K562 (cell line): ENCODE measurements around the gene PURA. TPM values are rescaled to one million over a fixed set of nuclear protein-coding genes. Genes with fewer than 3 reads are reported as not detected.

Source experiments
- ATAC-seq: fragments of 200-7000 bp; cut with Tn5 transposase; 3 replicates; pipeline ENCODE4 v1.9.1; 2020; ENCODE audit warnings: moderate library complexity
- BruUV-seq: library from RNA; stranded (reverse); fragments of 400-500 nt; replicated peaks from 2 replicates; lab custom pipeline; 2021; lab: Mats Ljungman, UMichigan
- CTCF ChIA-PET: fragments of 300-600 bp; formaldehyde crosslinking; extraction: SDS; loops from one replicate; lab custom pipeline; 2021; ENCODE audit warnings: low intra/inter-chr PET ratio; lab: Yijun Ruan, JAX
- POLR2A ChIA-PET: fragments of 300-600, 350-650 bp; sonication (Branson Sonifier 250); formaldehyde crosslinking; extraction: SDS; loops from one replicate; lab custom pipeline; 2021; ENCODE audit warnings: antibody characterized with exemption, inconsistent platforms; lab: Yijun Ruan, JAX
- DNase-seq, 4 experiments: peaks; one replicate each; pipeline versions ENCODE4 v3.0.0 to v3.0.0-alpha.2; 2011 to 2018; ENCODE audit warnings: low spot score in 3 of 4, mixed read lengths in 3 of 4; ENCODE audit errors: extremely low read depth in 1 of 4
- FAIRE-seq: peaks from 2 replicates; lab custom pipeline; 2011; peaks lifted over from hg19 to GRCh38; lab: Jason Lieb, UNC
- H2AFZ ChIP-seq: 2 replicates; pipeline ENCODE4 v1.6.0; 2011; ENCODE audit warnings: low read depth, low read length, control low read depth, inconsistent platforms
- H3K27ac ChIP-seq: fragments of 200-600 bp; 3 replicates; pipeline ENCODE4 v1.8.0; 2011; ENCODE audit warnings: low read depth, mild to moderate bottlenecking, control low read depth, inconsistent platforms, low read length, moderate library complexity, mixed read lengths; ENCODE audit errors: extremely low read depth
- H3K27me3 ChIP-seq, 2 experiments: fragments of 300-600 bp in 1 of 2; 2 replicates in 1 of 2; 3 replicates in 1 of 2; pipeline versions ENCODE4 v1.6.0 to v1.8.0; 2011; ENCODE audit warnings: inconsistent platforms in 2 of 2, low read length in 2 of 2, mild to moderate bottlenecking in 1 of 2, mixed read lengths in 1 of 2, moderate library complexity in 1 of 2; ENCODE audit not compliant: control insufficient read depth in 2 of 2, insufficient read depth in 2 of 2
- H3K36me3 ChIP-seq: fragments of 300-600 bp; 3 replicates; pipeline ENCODE4 v1.8.0; 2011; ENCODE audit warnings: mild to moderate bottlenecking, low read length, inconsistent platforms; ENCODE audit not compliant: control insufficient read depth, insufficient read depth
- H3K4me1 ChIP-seq, 2 experiments: fragments of 200-600 bp in 1 of 2; replicated peaks in 1 of 2; 2 replicates in 1 of 2; 3 replicates in 1 of 2; pipeline versions ENCODE4 v1.5.1 to v1.8.0; 2011; ENCODE audit warnings: inconsistent platforms in 2 of 2, low read length in 2 of 2, mild to moderate bottlenecking in 1 of 2, mixed read lengths in 1 of 2, moderate library complexity in 1 of 2; ENCODE audit not compliant: control insufficient read depth in 2 of 2, insufficient read depth in 2 of 2
- H3K4me2 ChIP-seq: 2 replicates; pipeline ENCODE4 v1.6.1; 2011; ENCODE audit warnings: low read length, control low read depth, inconsistent platforms, mixed read lengths; ENCODE audit not compliant: insufficient read depth
- H3K4me3 ChIP-seq: fragments of 200-600 bp; sonication (generic), shearing (Covaris generic); 2 replicates; pipeline ENCODE4 v1.5.1; 2016; ENCODE audit warnings: control low read depth, inconsistent platforms
- H3K79me2 ChIP-seq: fragments of 200-600 bp; 3 replicates; pipeline ENCODE4 v1.8.0; 2011; ENCODE audit warnings: low read length, inconsistent platforms; ENCODE audit not compliant: control insufficient read depth, insufficient read depth
- H3K9ac ChIP-seq, 2 experiments: 2 replicates each; pipeline versions ENCODE4 v1.6.0 to v1.6.1; 2011; ENCODE audit warnings: low read depth in 2 of 2, low read length in 2 of 2, control low read depth in 1 of 2, inconsistent platforms in 1 of 2, mild to moderate bottlenecking in 1 of 2, mixed read lengths in 1 of 2; ENCODE audit not compliant: insufficient read depth in 1 of 2
- H3K9me1 ChIP-seq: one replicate; pipeline ENCODE4 v1.6.0; 2011; ENCODE audit warnings: inconsistent platforms, mild to moderate bottlenecking, low read length, moderate library complexity; ENCODE audit not compliant: control insufficient read depth, insufficient read depth
- H3K9me3 ChIP-seq: replicated peaks from 2 replicates; pipeline ENCODE4 v1.5.1; 2011; ENCODE audit warnings: low read depth, low read length, inconsistent platforms; ENCODE audit not compliant: control insufficient read depth, insufficient read depth
- H4K20me1 ChIP-seq: replicated peaks from 2 replicates; pipeline ENCODE4 v1.6.1; 2011; ENCODE audit warnings: low read length, inconsistent platforms, mixed read lengths; ENCODE audit not compliant: control insufficient read depth, insufficient read depth
- CC2D1A ChIP-seq: fragments of 450-650 bp; IDR thresholded peaks from 2 replicates; pipeline ENCODE4 v1.6.1; 2017; ENCODE audit warnings: mild to moderate bottlenecking
- MECOM ChIP-seq: fragments of 250-450 bp; sonication (Bioruptor Pico); IDR thresholded peaks from 2 replicates; pipeline ENCODE4 v1.8.0; 2022; ENCODE audit warnings: inconsistent platforms
- MTA3 ChIP-seq: fragments of 450-650 bp; formaldehyde crosslinking; IDR thresholded peaks from 2 replicates; pipeline ENCODE4 v1.6.1; 2017; ENCODE audit warnings: mild to moderate bottlenecking, borderline replicate concordance
- WGBS: fragments of 100-300 bp; shearing (Covaris generic); methylation state at CpG from one replicate; pipeline ENCODE4 v1.1.6; 2016; ENCODE audit warnings: low coverage, mixed read lengths; ENCODE audit not compliant: insufficient coverage; ENCODE audit errors: missing lambda C conversion rate; 5-methylcytosine and 5-hydroxymethylcytosine counted together
- in situ Hi-C: fragments of 300-500 bp; cut with MboI; formaldehyde crosslinking; loops from 4 replicates; pipeline ENCODE4 v1.15.0; 2018; ENCODE audit warnings: inconsistent platforms, mixed read lengths
- intact Hi-C: fragments of 100-400 bp; cut with micrococcal nuclease; formaldehyde crosslinking; loops from 2 replicates; pipeline ENCODE4 v1.14.2; 2022
- polyA plus RNA-seq, 8 experiments: library from polyadenylated mRNA; depleted of rRNA in 4 of 8; stranded (reverse) in 5 of 8; unstranded in 3 of 8; fragments of >200 nt; fragmentation: Nextera tagmentation in 2 of 8; fragmentation: Illumina TruSeq in 1 of 8; extraction: Ambion mirVana in 2 of 8; extraction: Trizol in 1 of 8; gene quantifications; 2 replicates each; pipeline versions ENCODE4 v1.2.1 to v1.2.3, GENCODE V29; 2011 to 2014; ENCODE audit warnings: inconsistent platforms in 1 of 8, missing spikeins in 1 of 8
- total RNA-seq, 7 experiments: library from RNA; depleted of rRNA in 6 of 7; stranded (reverse); fragments of >200 nt in 6 of 7; fragmentation: Illumina TruSeq in 2 of 7; extraction: Trizol in 2 of 7; gene quantifications; 2 replicates each; pipeline versions ENCODE4 v1.2.1 to v1.2.3, GENCODE V29; 2011 to 2021; ENCODE audit warnings: low replicate concordance in 1 of 7
- TF ChIP-seq, protein P1 (sequence below), 3 experiments: IDR thresholded peaks in 2 of 3; conservative IDR thresholded peaks in 1 of 3; 2 replicates each; pipeline ENCODE4 v1.5.1; 2011 to 2012; ENCODE audit warnings: low read length in 3 of 3, mild to moderate bottlenecking in 3 of 3, control low read depth in 2 of 3, improper control_type of control experiment in 1 of 3, inconsistent platforms in 1 of 3, low read depth in 1 of 3, mixed read lengths in 1 of 3, moderate library complexity in 1 of 3; ENCODE audit not compliant: insufficient read depth in 2 of 3

PURA gene
- total and polyA plus RNA-seq, 9 of the 15 experiments (the other 6 are each of a cell fraction or from before 2014, with no cell fraction given): 3.2 to 11.1 (median 5.4) TPM

- no peak overlapping the region for H3K9ac ChIP-seq
- no peaks in the 10 kb centered on the region; the same call in 2 of the 3 replicates for H3K36me3 ChIP-seq
- intact Hi-C loops: loop anchor here (10.0 kb wide), 2 partner anchors 596 to 1496 kb away; partner anchors contain the start of gene DIAPH1
- in situ Hi-C loops: no loop called here
- no peaks in the 10 kb centered on the region for H3K27me3 ChIP-seq
- no TSS peak for BruUV-seq
- peaks cover 47% of the 10 kb centered on the region for H3K79me2 ChIP-seq
- ATAC-seq (no peak), DNase-seq (peak in 1 of 4 experiments; percentile 21), FAIRE-seq (no peak)
- no peak overlapping the region for H3K27ac ChIP-seq
- CTCF ChIA-PET: no interaction called here
- no peak overlapping the region for H3K4me3 ChIP-seq
- no peaks in the 10 kb centered on the region for H3K9me1 ChIP-seq
- POLR2A ChIA-PET: interaction anchor here (0.6 to 1.3 kb wide), 2 partner anchors 11 to 248 kb away, joined by 6 to 7 read pairs; no protein-coding TSS in a partner anchor
- peaks cover 8 to 15% of the 10 kb centered on the region in 2 experiments; a peak in 4 of 5 replicates for H3K4me1 ChIP-seq
- no peaks in the 10 kb centered on the region; the same call in 1 of the 2 replicates for H4K20me1 ChIP-seq
- WGBS: 62% methylated on average over 3 of the region's 3 CpGs
- no peak overlapping the region for H3K4me2 ChIP-seq
- H3K9me3 ChIP-seq: no peaks in the 10 kb centered on the region
- TF ChIP-seq MECOM (CRISPR knock-in tag) (no peak), CC2D1A (0 out of 2 replicates have a peak, but pooled peaks have one; percentile 33), MTA3 (no peak)
- TF ChIP-seq, protein P1, sequence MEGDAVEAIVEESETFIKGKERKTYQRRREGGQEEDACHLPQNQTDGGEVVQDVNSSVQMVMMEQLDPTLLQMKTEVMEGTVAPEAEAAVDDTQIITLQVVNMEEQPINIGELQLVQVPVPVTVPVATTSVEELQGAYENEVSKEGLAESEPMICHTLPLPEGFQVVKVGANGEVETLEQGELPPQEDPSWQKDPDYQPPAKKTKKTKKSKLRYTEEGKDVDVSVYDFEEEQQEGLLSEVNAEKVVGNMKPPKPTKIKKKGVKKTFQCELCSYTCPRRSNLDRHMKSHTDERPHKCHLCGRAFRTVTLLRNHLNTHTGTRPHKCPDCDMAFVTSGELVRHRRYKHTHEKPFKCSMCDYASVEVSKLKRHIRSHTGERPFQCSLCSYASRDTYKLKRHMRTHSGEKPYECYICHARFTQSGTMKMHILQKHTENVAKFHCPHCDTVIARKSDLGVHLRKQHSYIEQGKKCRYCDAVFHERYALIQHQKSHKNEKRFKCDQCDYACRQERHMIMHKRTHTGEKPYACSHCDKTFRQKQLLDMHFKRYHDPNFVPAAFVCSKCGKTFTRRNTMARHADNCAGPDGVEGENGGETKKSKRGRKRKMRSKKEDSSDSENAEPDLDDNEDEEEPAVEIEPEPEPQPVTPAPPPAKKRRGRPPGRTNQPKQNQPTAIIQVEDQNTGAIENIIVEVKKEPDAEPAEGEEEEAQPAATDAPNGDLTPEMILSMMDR (IDR thresholded peaks at IDR 0.05 in 2 of 3, conservative IDR thresholded peaks at IDR 0.05 in 1 of 3; ENCODE audit: insufficient read depth in 2 of 3, low read depth in 1 of 3, low read length in 3 of 3): 0 out of 6 replicates have a peak, but pooled peaks of 1 of the 3 experiments have one; percentile 2
- no peak overlapping the region for H2AFZ ChIP-seq
Measured at GRCh38 chr5:140118302-140118936, 4.5 kb downstream of the PURA start.
